ENCODE results near the gene DUSP12.
"Not testable (repeated sequence)": the region's sequence is repeated elsewhere in the genome, so short reads cannot be mapped to it uniquely, and the experiment has no call there.

DUSP12 gene, protein sequence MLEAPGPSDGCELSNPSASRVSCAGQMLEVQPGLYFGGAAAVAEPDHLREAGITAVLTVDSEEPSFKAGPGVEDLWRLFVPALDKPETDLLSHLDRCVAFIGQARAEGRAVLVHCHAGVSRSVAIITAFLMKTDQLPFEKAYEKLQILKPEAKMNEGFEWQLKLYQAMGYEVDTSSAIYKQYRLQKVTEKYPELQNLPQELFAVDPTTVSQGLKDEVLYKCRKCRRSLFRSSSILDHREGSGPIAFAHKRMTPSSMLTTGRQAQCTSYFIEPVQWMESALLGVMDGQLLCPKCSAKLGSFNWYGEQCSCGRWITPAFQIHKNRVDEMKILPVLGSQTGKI

DNA sequence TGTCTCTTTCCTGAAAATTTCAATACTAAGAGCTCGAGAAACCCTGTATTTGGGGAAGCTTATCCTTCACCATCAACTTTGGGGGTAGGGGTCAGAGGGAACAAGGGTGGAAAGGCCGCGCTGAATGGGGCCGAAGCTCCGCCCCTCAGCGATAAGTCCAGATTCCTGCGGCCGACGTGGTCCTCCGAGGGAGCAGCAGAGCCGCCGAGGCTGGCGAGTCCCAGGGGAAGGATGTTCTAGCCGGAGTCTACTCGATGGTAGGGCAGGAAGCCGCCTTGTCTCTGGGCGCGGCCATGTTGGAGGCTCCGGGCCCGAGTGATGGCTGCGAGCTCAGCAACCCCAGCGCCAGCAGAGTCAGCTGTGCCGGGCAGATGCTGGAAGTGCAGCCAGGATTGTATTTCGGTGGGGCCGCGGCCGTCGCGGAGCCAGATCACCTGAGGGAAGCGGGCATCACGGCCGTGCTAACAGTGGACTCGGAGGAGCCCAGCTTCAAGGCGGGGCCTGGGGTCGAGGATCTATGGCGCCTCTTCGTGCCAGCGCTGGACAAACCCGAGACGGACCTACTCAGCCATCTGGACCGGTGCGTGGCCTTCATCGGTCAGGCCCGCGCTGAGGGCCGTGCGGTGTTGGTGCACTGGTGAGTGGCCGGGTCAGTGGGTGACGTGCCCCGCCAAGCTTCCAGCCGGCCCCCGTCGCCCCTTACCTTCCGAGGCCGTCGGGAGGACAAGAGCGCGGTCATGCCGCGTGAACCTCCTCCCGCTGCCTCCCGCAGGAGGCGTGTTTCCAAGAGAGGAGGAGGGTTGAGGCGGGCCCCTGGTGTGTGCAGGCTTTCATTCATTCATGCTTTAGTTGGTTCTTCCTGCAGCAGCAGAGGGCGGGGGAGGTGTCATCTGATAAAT, at the start of gene DUSP12:
Gene DUSP12, plus strand, starts transcription at position 278 of the 899 bp plus-strand sequence. Its CDS starts 16 bp downstream, at position 294.
- peak; percentile 72 for DNase-seq (ENCODE audit: low read depth)

DNA sequence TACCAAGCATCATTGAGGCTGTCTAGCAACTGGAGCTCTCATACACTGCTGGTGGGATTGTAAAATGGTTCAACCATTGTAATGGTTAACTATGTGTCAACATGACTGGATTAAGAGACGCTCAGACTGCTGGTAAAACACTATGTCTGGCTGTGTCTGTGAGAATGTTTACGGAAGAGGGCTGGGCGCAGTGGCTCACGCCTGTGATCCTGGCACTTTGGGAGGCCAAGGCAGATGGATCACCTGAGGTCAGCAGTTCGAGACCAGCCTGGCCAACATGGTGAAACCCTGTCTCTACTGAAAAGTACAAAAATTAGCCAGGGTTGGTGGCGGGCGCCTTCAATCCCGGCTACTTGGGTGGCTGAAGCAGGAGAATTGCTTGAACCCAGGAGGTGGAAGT, 47.3 kb upstream of the DUSP12 start:
- DNase-seq (ENCODE audit: low read depth) = no peak

DNA sequence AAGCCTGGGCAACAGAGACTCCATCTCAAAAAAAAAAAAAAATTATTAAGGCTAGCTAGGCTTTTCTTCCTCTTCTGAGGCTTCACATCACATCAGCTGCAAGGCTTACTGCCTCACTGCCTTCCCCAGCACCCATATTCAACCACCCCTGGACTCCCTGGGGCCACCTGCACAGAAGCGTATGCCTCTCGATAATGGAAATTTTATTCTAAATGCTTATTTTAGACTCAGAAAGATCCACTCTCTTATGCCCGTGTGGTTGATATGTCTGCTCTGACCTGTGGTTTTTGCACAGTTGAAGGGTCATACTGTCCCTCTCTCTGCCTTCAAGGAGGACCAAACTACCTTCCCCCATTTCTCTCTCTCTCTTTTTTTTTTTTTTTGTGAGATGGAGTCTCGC, 44.0 kb upstream of the DUSP12 start:
- no peak for DNase-seq (ENCODE audit: low read depth)

DNA sequence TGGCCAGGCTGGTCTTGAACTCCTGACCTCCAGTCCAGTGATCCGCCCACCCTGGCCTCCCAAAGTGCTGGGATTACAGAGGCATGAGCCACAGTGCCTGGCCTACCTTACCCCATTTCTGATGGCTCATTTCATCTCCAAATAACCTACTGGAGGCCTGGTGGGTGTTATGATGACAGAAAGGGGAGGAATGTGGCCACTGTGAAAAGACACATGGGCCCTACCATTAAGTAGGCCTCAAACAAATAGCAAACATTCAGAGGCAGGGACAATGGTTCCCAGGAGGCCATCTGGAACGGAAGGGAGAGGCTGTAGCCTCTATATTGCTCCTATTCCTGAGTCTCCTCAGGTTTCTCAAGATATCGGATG, 43.5 kb upstream of the DUSP12 start:
- DNase-seq (ENCODE audit: low read depth) = no peak

DNA sequence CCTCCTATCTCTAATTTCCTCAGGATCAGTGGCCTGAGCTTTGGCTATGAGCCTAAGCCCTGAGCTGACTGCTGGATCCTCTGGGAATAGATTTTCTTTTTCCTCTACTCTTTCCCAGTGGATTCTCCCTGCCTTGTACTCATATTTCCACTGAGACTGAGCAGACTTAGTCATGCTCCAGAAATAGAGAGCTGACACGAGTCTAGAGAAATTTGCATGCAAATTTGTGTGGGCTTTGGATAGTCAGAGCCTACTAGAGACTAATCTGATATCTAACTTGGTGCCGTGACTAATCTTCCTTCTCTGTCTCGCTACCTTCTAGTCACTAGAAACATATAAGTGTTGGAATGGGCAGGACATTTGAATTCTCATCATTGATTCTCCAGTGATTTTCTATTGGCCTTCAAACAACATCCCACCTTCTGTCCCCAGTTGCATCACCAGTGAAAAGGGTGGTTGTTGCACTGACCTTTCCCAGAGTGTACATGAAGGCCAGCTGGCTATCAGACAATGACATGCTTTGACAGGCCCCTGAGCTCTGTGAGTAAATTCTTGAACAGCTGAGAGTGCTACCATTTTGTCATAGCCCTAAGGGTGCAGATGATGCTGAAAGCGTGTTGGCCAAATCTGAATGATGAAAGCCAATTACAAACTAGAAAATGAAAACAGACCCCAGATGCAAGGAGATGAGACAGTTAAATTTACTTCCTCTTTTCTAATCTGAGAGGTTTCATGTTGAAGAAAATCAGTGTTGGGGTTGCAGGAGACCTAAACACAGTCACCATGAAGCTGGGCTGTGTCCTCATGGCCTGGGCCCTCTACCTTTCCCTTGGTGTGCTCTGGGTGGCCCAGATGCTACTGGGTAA, 42.9 kb upstream of the DUSP12 start, which contains the start of gene FCRLA:
Gene FCRLA, plus strand, starts transcription at position 748 of the 866 bp plus-strand sequence. Its CDS starts 36 bp downstream, at position 784.
- no peak for DNase-seq (ENCODE audit: low read depth)

DNA sequence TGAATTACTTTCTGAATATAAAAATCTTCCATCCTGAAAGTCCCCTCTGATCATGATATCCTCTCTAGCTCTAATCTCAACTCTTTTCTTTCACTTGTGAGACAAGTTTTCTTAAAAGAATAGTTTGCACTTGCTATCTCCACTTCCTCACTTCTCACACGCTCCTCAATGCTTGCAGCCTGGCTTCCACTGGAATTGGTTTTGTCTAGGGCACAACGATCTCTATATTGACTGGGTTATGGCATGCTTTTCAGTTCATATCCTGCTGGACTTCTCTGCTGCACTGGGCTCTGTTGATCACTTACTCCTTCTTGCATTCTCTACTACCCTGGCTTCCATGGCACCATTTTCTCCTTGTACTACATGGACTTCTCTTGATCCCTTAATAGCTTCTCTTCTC, 42.1 kb upstream of the DUSP12 start:
- DNase-seq (ENCODE audit: low read depth) = no peak

DNA sequence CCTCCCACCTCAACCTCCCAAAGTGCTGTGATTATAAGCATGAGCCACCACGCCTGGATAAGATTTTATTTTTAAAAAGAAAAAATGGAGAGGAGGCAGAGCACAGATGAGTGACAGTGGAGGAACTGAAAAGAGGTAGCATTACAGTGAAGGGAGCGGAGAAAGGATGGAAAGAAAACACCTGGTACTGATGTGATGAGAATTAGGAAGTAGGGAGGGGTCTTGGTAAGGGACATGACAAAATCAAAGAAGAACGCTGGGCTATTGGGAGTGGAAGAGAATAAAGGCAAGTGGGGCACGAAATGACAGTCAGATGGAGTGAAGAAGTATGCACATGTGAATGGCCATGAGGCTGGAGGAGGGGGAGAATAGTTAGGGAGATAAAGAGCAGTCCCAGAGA, 40.2 kb upstream of the DUSP12 start:
- no peak for DNase-seq (ENCODE audit: low read depth)

DNA sequence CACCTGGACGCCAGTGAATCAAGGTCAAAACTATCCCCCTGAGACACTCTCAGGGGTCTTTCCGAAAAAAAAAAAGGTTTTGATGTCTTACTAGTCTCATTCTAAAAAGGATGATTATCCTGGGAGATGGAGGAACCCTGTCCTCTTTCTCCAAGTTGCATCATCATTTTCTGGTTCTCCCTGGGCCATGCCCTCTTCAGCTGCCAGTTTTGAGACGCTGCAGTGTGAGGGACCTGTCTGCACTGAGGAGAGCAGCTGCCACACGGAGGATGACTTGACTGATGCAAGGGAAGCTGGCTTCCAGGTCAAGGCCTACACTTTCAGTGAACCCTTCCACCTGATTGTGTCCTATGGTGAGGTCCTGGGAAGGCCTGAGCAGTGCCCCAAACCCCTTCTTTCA, 39.0 kb upstream of the DUSP12 start:
- DNase-seq (ENCODE audit: low read depth) = no peak

DNA sequence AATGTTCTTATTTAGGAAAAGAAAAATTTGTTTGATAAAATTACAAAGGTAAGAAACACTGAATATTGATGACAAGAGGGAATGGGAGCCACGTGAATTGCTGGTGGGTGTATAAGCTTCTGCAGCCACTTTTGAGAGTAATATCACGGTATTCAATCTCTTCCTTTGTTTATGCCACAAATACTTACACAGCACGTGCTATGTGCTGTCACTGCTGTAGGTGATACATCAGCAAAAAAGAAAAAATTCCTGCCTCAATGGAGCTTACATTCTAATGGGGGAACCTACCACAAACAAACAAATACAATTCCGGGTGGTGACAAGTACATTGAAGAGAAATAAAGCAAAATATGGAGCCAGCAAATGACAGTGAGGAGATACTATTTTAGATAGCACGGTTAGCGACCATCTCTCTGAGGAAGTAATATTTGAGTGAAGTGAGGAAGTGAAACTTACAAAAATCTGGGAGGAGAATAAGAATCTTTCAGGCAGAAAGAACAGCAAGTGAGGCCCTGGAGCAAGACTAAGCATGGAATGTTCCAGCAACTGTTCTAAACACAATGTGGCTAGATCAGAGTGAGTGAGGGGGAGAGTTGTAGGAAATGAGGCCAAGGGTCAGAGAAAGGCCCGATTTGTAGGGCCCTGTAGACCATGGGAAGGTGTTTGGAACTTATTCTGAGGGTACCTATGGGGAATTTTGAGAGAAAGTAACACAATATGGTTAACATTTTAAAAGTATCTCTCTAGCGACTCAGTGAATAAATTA, 30.8 kb upstream of the DUSP12 start:
- DNase-seq (ENCODE audit: low read depth) = no peak

DNA sequence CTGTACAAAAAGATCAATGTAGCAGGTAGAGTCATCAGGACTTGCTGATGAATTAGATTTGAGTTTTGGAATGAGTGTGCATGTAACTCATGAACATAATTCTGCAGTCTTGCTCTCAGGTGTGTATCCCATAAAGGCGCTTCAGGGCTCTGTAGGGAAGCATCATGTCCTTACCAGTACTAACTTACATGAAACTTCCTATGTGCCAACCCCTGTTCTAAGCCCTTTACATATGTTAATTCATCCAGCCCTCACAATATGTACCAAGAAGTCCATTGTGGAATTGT, 30.3 kb upstream of the DUSP12 start:
- DNase-seq (ENCODE audit: low read depth) = no peak

DNA sequence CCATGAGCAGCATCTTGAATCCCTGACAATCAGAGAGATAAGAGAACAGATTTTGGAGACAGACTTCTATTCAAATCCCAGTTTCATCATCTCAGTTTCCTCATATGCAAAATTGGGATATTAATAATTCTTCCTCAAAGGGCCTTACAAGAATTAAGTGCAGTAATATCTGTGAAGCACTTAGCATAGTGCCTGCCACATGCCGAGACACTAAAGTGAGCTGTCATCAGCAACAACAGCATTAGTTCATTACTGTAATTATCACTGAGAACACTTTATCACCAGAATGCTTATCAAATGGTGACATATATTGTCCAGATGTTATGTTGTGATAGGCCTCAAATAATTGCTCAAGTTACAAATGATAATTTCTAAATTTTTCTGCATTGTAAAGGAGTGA, 29.2 kb upstream of the DUSP12 start:
- no peak for DNase-seq (ENCODE audit: low read depth)

DNA sequence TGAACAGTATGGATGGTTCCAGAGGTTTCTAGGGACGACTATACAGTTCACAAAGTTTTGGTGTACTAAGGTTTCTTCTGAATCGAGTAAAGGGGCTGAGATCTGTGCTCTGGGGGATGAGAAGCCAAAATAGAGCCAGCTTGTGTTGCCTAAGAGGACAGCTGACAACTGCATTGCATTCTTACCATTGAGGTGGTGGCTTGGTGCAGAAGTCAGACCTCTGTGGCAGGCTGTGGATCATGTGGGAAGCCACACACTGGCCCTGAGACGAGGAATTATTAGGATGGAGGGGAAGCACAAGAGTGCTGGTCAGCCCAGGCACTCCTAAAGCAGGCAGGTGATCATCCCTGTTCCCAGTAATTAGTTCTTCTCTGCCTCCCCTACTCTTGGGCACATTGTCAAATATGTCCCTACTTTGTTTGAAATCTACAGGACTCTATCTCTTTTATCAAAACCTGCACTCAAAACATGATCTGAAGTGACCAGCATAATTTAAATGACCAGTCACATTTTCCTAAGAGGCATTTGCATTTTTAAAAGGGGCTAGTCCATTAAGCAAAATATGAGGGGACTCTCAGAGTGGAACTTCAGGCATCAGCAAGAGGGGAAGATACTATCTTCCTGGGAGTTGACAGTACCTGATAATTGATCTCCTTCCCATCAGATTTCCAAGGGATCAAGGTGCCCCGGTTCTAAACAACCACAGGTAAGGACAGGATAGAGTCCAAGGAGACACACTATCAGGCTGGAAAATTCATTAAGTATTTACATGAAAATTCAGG, 28.4 kb upstream of the DUSP12 start, which contains the start of gene FCRLB:
Gene FCRLB, plus strand, starts transcription at position 589 of the 782 bp plus-strand sequence. CDS start 1,129 bp downstream, outside the sequence.
- DNase-seq (ENCODE audit: low read depth) = no peak

DNA sequence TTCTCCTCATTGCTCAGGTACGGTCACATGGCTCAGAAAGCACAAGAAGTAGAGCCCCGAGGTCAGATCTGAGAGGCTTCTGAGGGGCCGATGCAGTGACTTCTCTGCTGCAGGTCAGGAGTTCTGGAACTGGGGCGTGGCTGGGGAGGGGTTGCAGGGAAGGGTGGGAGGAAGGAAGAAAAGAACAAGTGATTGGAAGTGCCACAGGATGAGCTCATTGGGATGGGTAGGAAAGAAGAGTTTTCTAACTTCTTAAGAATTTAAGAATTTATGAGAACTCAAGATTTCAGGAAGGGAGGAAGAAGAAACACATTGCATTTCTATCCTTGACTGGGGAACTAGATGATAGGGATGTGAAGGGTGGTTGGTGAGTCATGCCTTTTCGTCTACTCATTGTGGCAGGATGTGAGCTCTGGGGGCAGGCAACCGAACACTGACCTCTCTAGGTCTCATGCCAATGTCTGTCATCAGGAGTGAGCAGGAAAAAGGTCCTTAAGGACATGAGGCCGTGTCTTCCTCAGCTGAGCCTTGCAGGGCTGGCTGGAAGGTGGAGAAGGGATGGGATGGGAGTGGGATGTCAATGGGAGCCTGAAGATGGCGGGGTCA, 27.7 kb upstream of the DUSP12 start:
- no peak for DNase-seq (ENCODE audit: low read depth)

DNA sequence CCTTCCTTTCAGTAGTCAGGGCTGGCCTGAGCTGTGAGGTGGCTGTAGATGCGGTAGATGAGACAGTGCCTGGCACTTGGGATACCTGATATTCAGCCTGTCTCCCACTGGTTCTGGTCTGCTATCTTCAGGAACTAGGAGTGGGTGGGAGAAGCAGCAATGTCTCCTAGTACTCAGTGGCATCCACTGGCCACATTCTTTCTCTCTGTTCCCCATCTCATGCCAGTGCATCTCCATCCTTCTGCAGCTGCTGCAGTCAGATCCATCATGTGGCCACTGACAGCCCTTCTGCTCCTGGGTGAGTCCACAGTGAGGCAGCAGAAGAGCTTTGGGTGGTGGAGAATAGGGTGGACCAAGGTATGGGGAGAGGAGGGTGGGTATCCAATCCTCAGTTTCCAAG, 27.2 kb upstream of the DUSP12 start:
- no peak for DNase-seq (ENCODE audit: low read depth)

DNA sequence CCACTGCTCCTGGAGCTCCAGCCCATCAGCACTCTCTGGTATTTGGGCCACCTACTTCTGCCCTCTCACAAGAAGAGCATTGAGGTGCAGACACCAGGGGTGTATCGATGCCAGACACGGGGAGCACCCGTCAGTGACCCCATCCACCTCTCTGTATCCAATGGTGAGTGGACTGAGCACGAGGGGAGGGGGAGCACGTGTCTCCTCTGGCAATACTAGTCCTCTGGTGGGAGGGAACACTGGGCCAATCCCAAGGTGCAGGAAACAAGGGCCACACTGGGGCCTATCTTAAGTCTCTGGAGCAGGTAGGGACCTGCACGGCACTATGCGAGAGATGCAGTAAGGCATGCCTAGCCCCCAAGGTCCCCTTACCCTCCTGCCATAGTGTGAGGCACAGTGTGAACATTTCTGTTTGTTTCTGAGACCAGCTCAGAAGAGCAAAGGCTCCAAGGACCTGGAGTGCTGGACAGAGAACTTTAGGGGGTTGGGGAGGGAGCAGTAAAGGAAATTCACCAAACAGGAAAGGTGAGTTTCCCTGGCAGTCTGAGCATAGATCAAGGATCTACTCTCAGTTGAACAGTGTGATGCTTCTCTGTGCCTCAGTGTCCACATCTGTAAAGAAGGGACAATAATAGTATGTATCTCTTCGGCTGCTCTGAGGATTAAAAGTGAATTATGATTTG, 26.0 kb upstream of the DUSP12 start:
- DNase-seq (ENCODE audit: low read depth) = no peak

DNA sequence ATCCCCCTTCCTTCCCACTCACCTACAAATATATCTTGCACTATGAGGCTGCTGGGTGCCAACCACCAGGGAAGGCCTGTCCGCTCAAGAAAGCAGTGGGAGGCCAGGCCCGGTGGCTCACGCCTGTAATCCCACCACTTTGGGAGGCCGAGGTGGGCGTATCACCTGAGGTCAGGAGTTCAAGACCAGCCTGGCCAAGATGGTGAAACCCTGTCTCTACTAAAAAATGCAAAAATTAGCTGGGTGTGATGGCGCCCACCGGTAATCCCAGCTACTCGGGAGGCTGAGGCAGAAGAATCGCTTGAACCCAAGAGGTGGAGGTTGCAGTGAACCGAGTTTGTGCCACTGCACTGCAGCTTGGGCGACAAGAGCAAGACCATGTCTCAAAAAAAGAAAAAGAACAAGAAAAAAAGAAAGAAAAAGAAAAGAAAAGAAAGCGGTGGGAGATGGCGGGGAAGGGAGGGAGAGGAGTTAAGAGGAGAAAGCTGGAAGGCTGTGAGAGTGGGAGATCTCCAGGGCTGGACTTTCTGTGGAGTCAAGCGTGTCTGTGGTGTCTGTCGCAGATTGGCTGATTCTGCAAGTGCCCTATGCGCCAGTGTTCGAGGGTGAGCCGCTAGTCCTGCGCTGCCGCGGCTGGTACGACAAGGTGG, 24.2 kb upstream of the DUSP12 start:
- not testable (repeated sequence) for DNase-seq (ENCODE audit: low read depth)

DNA sequence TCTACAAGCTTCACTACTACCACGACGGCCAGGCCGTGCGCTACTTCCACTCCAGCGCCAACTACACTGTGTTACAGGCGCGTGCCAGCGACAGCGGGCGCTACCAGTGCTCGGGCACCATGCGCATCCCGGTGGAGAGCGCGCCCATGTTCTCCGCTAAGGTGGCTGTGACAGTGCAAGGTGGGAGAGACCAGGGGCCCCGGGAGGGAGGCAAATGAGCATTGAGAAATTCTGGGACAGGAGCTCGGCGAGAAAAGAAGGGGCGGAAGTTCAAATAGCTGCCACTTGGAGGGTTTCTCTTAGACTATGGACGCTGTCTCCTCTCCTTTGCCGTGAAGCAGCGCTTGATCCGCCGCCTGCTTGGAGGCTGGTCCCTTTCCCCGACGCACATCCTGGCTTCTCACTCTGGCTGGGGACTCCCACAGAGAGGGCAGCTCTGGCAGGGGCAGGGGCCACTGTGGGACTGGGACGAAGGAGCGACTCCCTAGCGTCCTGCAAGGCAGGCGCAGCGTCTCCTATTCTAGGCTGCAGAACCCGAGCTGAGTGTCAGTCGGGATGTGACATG, 23.6 kb upstream of the DUSP12 start:
- no peak for DNase-seq (ENCODE audit: low read depth)

DNA sequence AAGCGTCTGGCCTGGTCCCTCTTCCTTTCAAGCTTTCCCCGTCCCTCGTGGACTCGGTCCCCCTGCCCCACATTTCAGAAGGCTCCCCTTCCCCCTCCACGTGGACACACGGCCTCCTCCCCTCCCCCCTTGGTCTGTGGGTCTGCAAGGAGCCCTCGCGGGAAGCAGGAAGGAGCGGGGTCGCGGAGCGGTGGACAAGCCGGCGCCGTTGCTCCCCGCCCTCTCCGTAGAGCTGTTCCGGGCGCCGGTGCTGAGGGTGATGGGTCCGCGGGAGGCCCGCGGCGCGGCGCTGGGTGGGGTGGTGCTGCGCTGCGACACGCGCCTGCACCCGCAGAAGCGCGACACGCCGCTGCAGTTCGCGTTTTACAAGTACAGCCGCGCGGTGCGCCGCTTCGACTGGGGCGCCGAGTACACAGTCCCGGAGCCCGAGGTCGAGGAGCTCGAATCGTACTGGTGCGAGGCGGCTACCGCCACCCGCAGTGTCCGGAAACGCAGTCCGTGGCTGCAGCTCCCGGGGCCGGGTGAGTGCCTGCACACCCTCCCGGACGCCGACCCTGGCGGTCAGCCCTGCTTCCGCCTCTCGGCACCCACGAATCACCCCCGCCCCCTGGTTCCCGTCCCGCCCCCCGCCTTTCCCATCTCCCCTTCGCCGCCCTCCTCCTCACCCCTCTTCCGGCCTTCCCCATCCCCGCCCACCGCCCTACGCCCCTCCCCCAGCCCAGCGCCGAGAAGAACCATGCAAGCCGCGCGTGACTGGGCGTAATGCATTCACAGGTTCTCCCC, 22.9 kb upstream of the DUSP12 start:
- DNase-seq (ENCODE audit: low read depth) = peak; percentile 53
